ENCODE measurements around the gene RCOR2. TPM values are rescaled to one million over a fixed set of nuclear protein-coding genes. Genes with fewer than 3 reads are reported as not detected.
A peak's percentile ranks its signal among the peaks of the same experiment; 100 is the strongest.
"Not testable (repeated sequence)": the region's sequence is repeated elsewhere in the genome, so short reads cannot be mapped to it uniquely, and the experiment has no call there.

The RCOR2 gene
- total and polyA plus RNA-seq, 2 donors (not counting 1 experiment from before 2014, with no cell fraction given) = not detected

DNA sequence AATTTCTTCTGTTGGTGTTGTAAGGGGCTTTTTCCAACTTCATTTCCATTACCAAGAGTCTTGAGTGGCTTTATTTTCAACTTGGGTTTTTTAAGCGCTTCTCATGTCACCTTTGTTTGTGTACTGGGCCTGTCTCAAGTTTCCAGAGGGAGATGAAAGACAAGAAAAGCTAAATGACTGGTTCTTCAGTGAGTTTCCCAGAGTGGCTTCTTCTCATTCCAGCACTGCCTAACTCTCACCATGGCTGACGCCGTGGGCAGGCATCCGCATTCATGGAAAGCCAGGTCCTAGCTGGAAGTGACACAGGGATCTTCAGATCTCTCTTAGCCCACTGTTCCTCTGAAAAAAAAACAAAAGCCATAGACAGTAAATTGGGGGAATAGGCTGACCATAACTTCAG is 49.5 kb downstream of the RCOR2 start:
- intact Hi-C loops (cut with micrococcal nuclease) = no loop called here
- Histone ChIP-seq H3K36me3 (replicated peaks in 1 of 2; ENCODE audit: control extremely low read depth in 1 of 2, control insufficient read depth in 1 of 2, extremely low read depth in 1 of 2, insufficient read depth in 2 of 2, low read length in 1 of 2) (peaks cover 0 to 43% of the 10 kb centered on the region in 2 experiments), H3K79me2 (ENCODE audit: control insufficient read depth, insufficient read depth, low read length) (peaks cover 95% of the 10 kb centered on the region), H3K4me1 (ENCODE audit: control insufficient read depth in 2 of 2, insufficient read depth in 2 of 2, low read length in 2 of 2) (peaks cover 52 to 67% of the 10 kb centered on the region in 2 donors), H3K4me3 (ENCODE audit: control extremely low read depth in 1 of 5, extremely low read depth in 1 of 5, insufficient read depth in 1 of 5, low read depth in 2 of 5, low read length in 4 of 5) (no peak overlapping the region), H3K27me3 (replicated peaks in 1 of 4; ENCODE audit: control extremely low read depth in 1 of 4, control insufficient read depth in 3 of 4, insufficient read depth in 4 of 4, low read length in 3 of 4) (no peaks in the 10 kb centered on the region), H3K27ac (ENCODE audit: low read length in 2 of 2) (no peak overlapping the region), H4K20me1 (ENCODE audit: control insufficient read depth, insufficient read depth, low read length, poor library complexity, severe bottlenecking) (peaks cover 78% of the 10 kb centered on the region), H3K4me2 (replicated peaks; ENCODE audit: low read depth, low read length, poor library complexity, severe bottlenecking) (no peak overlapping the region), H3K9ac (ENCODE audit: low read length) (no peak overlapping the region), H3K9me3 (ENCODE audit: control extremely low read depth in 1 of 3, control insufficient read depth in 2 of 3, insufficient read depth in 1 of 3, low read length in 2 of 3) (no peaks in the 10 kb centered on the region), H2AFZ (ENCODE audit: insufficient read depth, low read depth, low read length, poor library complexity, severe bottlenecking) (no peak overlapping the region)
- Mint-ChIP-seq H3K27ac (no peak overlapping the region), H3K4me1 (peaks cover 73% of the 10 kb centered on the region), H3K9me3 (ENCODE audit: insufficient read depth) (no peaks in the 10 kb centered on the region), H3K27me3 (no peaks in the 10 kb centered on the region), H3K4me3 (no peak overlapping the region)
- DNase-seq (no peak), ATAC-seq (ENCODE audit: low read depth) (no peak)
- CTCF ChIA-PET = interaction anchor here (0.6 to 1.1 kb wide), 3 partner anchors 10 to 40 kb away, joined by 3 to 4 read pairs (median 4); no protein-coding TSS in a partner anchor
- POLR2A ChIA-PET = no interaction called here
- TF ChIP-seq CTCF (IDR thresholded peaks at IDR 0.05) (no peak), EZH2 (IDR thresholded peaks at IDR 0.05; ENCODE audit: borderline replicate concordance, insufficient read depth, low read depth, low read length, poor library complexity, severe bottlenecking) (no peak)
- WGBS (ENCODE audit: insufficient coverage) = 93% methylated on average over 4 of the region's 4 CpGs

DNA sequence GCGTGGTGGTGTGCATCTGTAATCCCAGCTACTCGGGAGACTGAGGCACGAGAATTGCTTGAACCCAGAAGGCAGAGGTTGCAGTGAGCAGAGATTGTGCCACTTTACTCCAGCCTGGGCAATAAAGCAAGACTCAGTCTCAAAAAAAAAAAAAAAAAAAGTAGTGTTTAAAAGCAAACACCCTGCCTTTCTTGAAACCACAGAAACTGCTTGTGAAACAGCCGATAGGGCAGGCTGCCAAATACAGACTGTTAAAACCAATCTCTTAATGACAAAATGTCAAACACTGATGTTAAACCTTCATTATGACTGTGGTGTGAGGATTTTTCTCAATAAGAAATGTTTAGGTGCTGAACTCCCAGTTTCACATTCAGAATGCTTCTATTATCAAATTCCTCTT is 50.8 kb downstream of the RCOR2 start:
- DNase-seq (no peak), ATAC-seq (ENCODE audit: low read depth) (no peak)
- Histone ChIP-seq H3K79me2 (ENCODE audit: control insufficient read depth, insufficient read depth, low read length) (peaks cover 96% of the 10 kb centered on the region), H3K27ac (ENCODE audit: low read length in 2 of 2) (no peak overlapping the region), H3K27me3 (replicated peaks in 1 of 4; ENCODE audit: control extremely low read depth in 1 of 4, control insufficient read depth in 3 of 4, insufficient read depth in 4 of 4, low read length in 3 of 4) (no peaks in the 10 kb centered on the region), H2AFZ (ENCODE audit: insufficient read depth, low read depth, low read length, poor library complexity, severe bottlenecking) (no peak overlapping the region), H4K20me1 (ENCODE audit: control insufficient read depth, insufficient read depth, low read length, poor library complexity, severe bottlenecking) (peaks cover 78% of the 10 kb centered on the region), H3K9me3 (ENCODE audit: control extremely low read depth in 1 of 3, control insufficient read depth in 2 of 3, insufficient read depth in 1 of 3, low read length in 2 of 3) (no peaks in the 10 kb centered on the region), H3K36me3 (replicated peaks in 1 of 2; ENCODE audit: control extremely low read depth in 1 of 2, control insufficient read depth in 1 of 2, extremely low read depth in 1 of 2, insufficient read depth in 2 of 2, low read length in 1 of 2) (peaks cover 0 to 49% of the 10 kb centered on the region in 2 experiments), H3K4me2 (replicated peaks; ENCODE audit: low read depth, low read length, poor library complexity, severe bottlenecking) (peak overlapping the region; percentile 12), H3K9ac (ENCODE audit: low read length) (no peak overlapping the region), H3K4me1 (ENCODE audit: control insufficient read depth in 2 of 2, insufficient read depth in 2 of 2, low read length in 2 of 2) (peaks cover 42 to 55% of the 10 kb centered on the region in 2 donors), H3K4me3 (ENCODE audit: control extremely low read depth in 1 of 5, extremely low read depth in 1 of 5, insufficient read depth in 1 of 5, low read depth in 2 of 5, low read length in 4 of 5) (no peak overlapping the region)
- TF ChIP-seq CTCF (IDR thresholded peaks at IDR 0.05) = no peak
- no peak for TF ChIP-seq EZH2 (IDR thresholded peaks at IDR 0.05; ENCODE audit: borderline replicate concordance, insufficient read depth, low read depth, low read length, poor library complexity, severe bottlenecking)
- 30% methylated on average over 2 of the region's 4 CpGs for WGBS (ENCODE audit: insufficient coverage)
- Mint-ChIP-seq H3K27ac (no peak overlapping the region), H3K9me3 (ENCODE audit: insufficient read depth) (no peaks in the 10 kb centered on the region), H3K4me3 (peak overlapping the region; percentile 1), H3K4me1 (peaks cover 67% of the 10 kb centered on the region), H3K27me3 (no peaks in the 10 kb centered on the region)
- ChIA-PET POLR2A (no interaction called here), CTCF (interaction anchor here (1.1 kb wide), 1 partner anchor 12 kb away, joined by 3 read pairs; no protein-coding TSS in a partner anchor)
- intact Hi-C loops (cut with micrococcal nuclease) = no loop called here

DNA sequence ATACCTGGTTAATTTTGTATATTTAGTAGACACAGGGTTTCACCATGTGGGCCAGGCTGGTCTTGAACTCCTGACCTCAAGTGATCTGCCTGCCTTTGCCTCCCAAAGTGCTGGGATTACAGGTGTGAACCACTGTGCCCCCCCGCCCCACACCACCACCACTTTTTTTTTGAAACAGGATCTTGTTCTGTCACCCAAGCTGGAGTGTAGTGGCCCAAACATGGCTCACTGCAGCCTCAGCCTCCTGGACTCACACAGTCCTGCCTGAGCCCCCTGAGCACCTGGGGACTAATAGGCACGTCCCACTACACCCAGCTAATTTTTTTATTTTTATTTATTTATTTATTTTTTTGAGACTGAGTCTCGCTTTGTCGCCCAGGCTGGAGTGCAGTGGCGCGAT is 53.3 kb downstream of the RCOR2 start:
- ATAC-seq (ENCODE audit: low read depth); DNase-seq; H3K9me3 Mint-ChIP-seq (ENCODE audit: insufficient read depth); intact Hi-C loops (cut with micrococcal nuclease); H3K27ac Mint-ChIP-seq; H2AFZ ChIP-seq (ENCODE audit: insufficient read depth, low read depth, low read length, poor library complexity, severe bottlenecking); H3K4me3 ChIP-seq (ENCODE audit: control extremely low read depth in 1 of 5, extremely low read depth in 1 of 5, insufficient read depth in 1 of 5, low read depth in 2 of 5, low read length in 4 of 5); H3K4me3 Mint-ChIP-seq; H3K9me3 ChIP-seq (ENCODE audit: control extremely low read depth in 1 of 3, control insufficient read depth in 2 of 3, insufficient read depth in 1 of 3, low read length in 2 of 3); POLR2A ChIA-PET; H3K27me3 ChIP-seq (replicated peaks in 1 of 4; ENCODE audit: control extremely low read depth in 1 of 4, control insufficient read depth in 3 of 4, insufficient read depth in 4 of 4, low read length in 3 of 4); H3K27ac ChIP-seq (ENCODE audit: low read length in 2 of 2); H3K4me2 ChIP-seq (replicated peaks; ENCODE audit: low read depth, low read length, poor library complexity, severe bottlenecking); H3K27me3 Mint-ChIP-seq; H3K9ac ChIP-seq (ENCODE audit: low read length); CTCF ChIA-PET: not testable (repeated sequence)
- Histone ChIP-seq H3K79me2 (ENCODE audit: control insufficient read depth, insufficient read depth, low read length) (peaks cover 96% of the 10 kb centered on the region), H4K20me1 (ENCODE audit: control insufficient read depth, insufficient read depth, low read length, poor library complexity, severe bottlenecking) (peaks cover 65% of the 10 kb centered on the region), H3K4me1 (ENCODE audit: control insufficient read depth in 2 of 2, insufficient read depth in 2 of 2, low read length in 2 of 2) (peaks cover 16 to 29% of the 10 kb centered on the region in 2 donors), H3K36me3 (replicated peaks in 1 of 2; ENCODE audit: control extremely low read depth in 1 of 2, control insufficient read depth in 1 of 2, extremely low read depth in 1 of 2, insufficient read depth in 2 of 2, low read length in 1 of 2) (peaks cover 0 to 42% of the 10 kb centered on the region in 2 experiments)
- 100% methylated on average over 1 of the region's 6 CpGs for WGBS (ENCODE audit: insufficient coverage)
- peaks cover 47% of the 10 kb centered on the region for H3K4me1 Mint-ChIP-seq
